ENCODE results near the gene UBE2L6.

GRCh38 chr11:57574061-57574460 lies 6.6 kb upstream of the UBE2L6 start:
- TF ChIP-seq JUN (IDR thresholded peaks at IDR 0.05) (no peak), ESRRA (IDR thresholded peaks at IDR 0.05; ENCODE audit: borderline replicate concordance, low read length) (no peak), CHD2 (IDR thresholded peaks at IDR 0.05; ENCODE audit: low read length, partially characterized antibody) (no peak), POLR2AphosphoS2 (conservative IDR thresholded peaks at IDR 0.05; ENCODE audit: low read length) (no peak), EP300 (IDR thresholded peaks at IDR 0.05) (no peak), BHLHE40 (IDR thresholded peaks at IDR 0.05; ENCODE audit: low read depth, low read length) (no peak), POLR2A (IDR thresholded peaks at IDR 0.05; ENCODE audit: low read length) (no peak), MAZ (IDR thresholded peaks at IDR 0.05; ENCODE audit: borderline replicate concordance, low read depth, low read length) (no peak), MAFK (IDR thresholded peaks at IDR 0.05; ENCODE audit: partially characterized antibody) (no peak), ZFP36 (IDR thresholded peaks at IDR 0.05; ENCODE audit: borderline replicate concordance, partially characterized antibody) (no peak), KDM1A (IDR thresholded peaks at IDR 0.05; ENCODE audit: low read depth) (no peak)
- TF ChIP-seq, protein P1, sequence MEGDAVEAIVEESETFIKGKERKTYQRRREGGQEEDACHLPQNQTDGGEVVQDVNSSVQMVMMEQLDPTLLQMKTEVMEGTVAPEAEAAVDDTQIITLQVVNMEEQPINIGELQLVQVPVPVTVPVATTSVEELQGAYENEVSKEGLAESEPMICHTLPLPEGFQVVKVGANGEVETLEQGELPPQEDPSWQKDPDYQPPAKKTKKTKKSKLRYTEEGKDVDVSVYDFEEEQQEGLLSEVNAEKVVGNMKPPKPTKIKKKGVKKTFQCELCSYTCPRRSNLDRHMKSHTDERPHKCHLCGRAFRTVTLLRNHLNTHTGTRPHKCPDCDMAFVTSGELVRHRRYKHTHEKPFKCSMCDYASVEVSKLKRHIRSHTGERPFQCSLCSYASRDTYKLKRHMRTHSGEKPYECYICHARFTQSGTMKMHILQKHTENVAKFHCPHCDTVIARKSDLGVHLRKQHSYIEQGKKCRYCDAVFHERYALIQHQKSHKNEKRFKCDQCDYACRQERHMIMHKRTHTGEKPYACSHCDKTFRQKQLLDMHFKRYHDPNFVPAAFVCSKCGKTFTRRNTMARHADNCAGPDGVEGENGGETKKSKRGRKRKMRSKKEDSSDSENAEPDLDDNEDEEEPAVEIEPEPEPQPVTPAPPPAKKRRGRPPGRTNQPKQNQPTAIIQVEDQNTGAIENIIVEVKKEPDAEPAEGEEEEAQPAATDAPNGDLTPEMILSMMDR (IDR thresholded peaks at IDR 0.05) = no peak

All from A549 (cell line).